A549 (cell line): ENCODE results near the gene PCK1. TPM values are rescaled to one million over a fixed set of nuclear protein-coding genes. Genes with fewer than 3 reads are reported as not detected.
A peak's percentile ranks its signal among the peaks of the same experiment; 100 is the strongest.

ENCODE experiments used
- ATAC-seq, 2 experiments: fragments of 200-7000 bp in 1 of 2; fragments of >200 bp in 1 of 2; cut with Nextera tagmentation in 1 of 2; cut with Tn5 transposase in 1 of 2; 3 replicates each; pipeline versions ENCODE4 v1.8.0 to v1.9.1; 2018 to 2020; ENCODE audit warnings: mild to moderate bottlenecking in 1 of 2, moderate library complexity in 1 of 2
- CTCF ChIA-PET: fragments of 300-600 bp; sonication (Branson Sonifier 250); formaldehyde crosslinking; extraction: SDS; loops from one replicate; lab custom pipeline; 2021; ENCODE audit warnings: antibody characterized with exemption, inconsistent platforms; lab: Yijun Ruan, JAX
- POLR2A ChIA-PET: fragments of 350-600 bp; formaldehyde crosslinking; extraction: SDS; loops from one replicate; lab custom pipeline; 2021; ENCODE audit warnings: antibody characterized with exemption, inconsistent platforms; lab: Yijun Ruan, JAX
- DNase-seq, 2 experiments: peaks; one replicate each; pipeline versions ENCODE4 v3.0.0 to v3.0.0-alpha.2; 2011 to 2016; ENCODE audit warnings: low read depth in 1 of 2, low spot score in 1 of 2
- FAIRE-seq: peaks from 2 replicates; lab custom pipeline; 2011; peaks lifted over from hg19 to GRCh38; lab: Jason Lieb, UNC
- H3K27ac ChIP-seq, 2 experiments: fragments of >200 bp; sonication (Bioruptor Twin); formaldehyde crosslinking; 3 replicates each; pipeline ENCODE4 v1.5.1; 2016 to 2017
- H3K4me1 ChIP-seq: fragments of >200 bp; sonication (Bioruptor Twin); formaldehyde crosslinking; 3 replicates; pipeline ENCODE4 v1.6.1; 2016
- H3K4me2 ChIP-seq: fragments of >200 bp; sonication (Bioruptor Twin); formaldehyde crosslinking; 3 replicates; pipeline ENCODE4 v1.6.1; 2016
- H3K4me3 ChIP-seq: fragments of >200 bp; sonication (Bioruptor Twin); formaldehyde crosslinking; 3 replicates; pipeline ENCODE4 v1.5.1; 2016
- H3K9me3 ChIP-seq: fragments of >200 bp; sonication (Bioruptor Twin); formaldehyde crosslinking; 3 replicates; pipeline ENCODE4 v1.6.1; 2016
- BHLHE40 ChIP-seq: IDR thresholded peaks from 2 replicates; pipeline ENCODE4 v1.6.1; 2012; ENCODE audit warnings: low read depth, low read length, inconsistent platforms
- FOXS1 ChIP-seq: fragments of 250-450 bp; sonication (Bioruptor Pico); IDR thresholded peaks from 2 replicates; pipeline ENCODE4 v1.5.0; 2020; ENCODE audit warnings: mild to moderate bottlenecking, moderate library complexity
- HOXB13 ChIP-seq: fragments of 250-450 bp; sonication (Bioruptor Pico); IDR thresholded peaks from 2 replicates; pipeline ENCODE4 v1.5.0; 2020; ENCODE audit warnings: low read depth, mild to moderate bottlenecking, moderate library complexity
- MAFK ChIP-seq: fragments of 450-650 bp; IDR thresholded peaks from 2 replicates; pipeline ENCODE4 v1.6.1; 2014; ENCODE audit not compliant: partially characterized antibody
- PHF8 ChIP-seq: fragments of 200-600 bp; sonication (generic); IDR thresholded peaks from 2 replicates; pipeline ENCODE4 v1.6.1; 2016; ENCODE audit warnings: low read depth, mild to moderate bottlenecking, antibody characterized with exemption, moderate library complexity, borderline replicate concordance
- SMC3 ChIP-seq: fragments of >200 bp; sonication (Bioruptor Twin); formaldehyde crosslinking; IDR thresholded peaks from 3 replicates; pipeline ENCODE4 v1.6.1; 2018; ENCODE audit warnings: inconsistent platforms
- ZSCAN20 ChIP-seq: fragments of 250-450 bp; sonication (Bioruptor Pico); IDR thresholded peaks from 2 replicates; pipeline ENCODE4 v1.8.0; 2022; ENCODE audit warnings: mild to moderate bottlenecking, moderate library complexity
- WGBS: methylation state at CpG from one replicate; pipeline ENCODE4 v1.1.6; 2017; ENCODE audit errors: missing lambda C conversion rate; 5-methylcytosine and 5-hydroxymethylcytosine counted together
- polyA plus RNA-seq, 4 experiments: library from polyadenylated mRNA; depleted of rRNA in 3 of 4; stranded (reverse); fragments of >200 nt; fragmentation: RNase III in 1 of 4; extraction: RNeasy Plus Mini Kit Qiagen cat#74134 plus additional on column Dnase treatment in 1 of 4; gene quantifications; 2 replicates in 3 of 4; 3 replicates in 1 of 4; pipeline ENCODE4 v1.2.3, GENCODE V29; 2011 to 2017
- TF ChIP-seq, protein P1 (sequence below): fragments of >200 bp; sonication (Bioruptor Twin); formaldehyde crosslinking; IDR thresholded peaks from 2 replicates; pipeline ENCODE4 v1.6.1; 2016
- TF ChIP-seq, protein P2 (sequence below): fragments of 250-450 bp; sonication (Bioruptor Pico); IDR thresholded peaks from 2 replicates; pipeline ENCODE4 v1.5.0; 2020; ENCODE audit warnings: low read depth, mild to moderate bottlenecking, moderate library complexity
- TF ChIP-seq, protein P3 (sequence below): fragments of 150-350 bp; IDR thresholded peaks from 2 replicates; pipeline ENCODE4 v1.6.1; 2014; ENCODE audit warnings: low read depth, mild to moderate bottlenecking, low read length
- TF ChIP-seq, protein P4 (sequence below): fragments of 450-650 bp; IDR thresholded peaks from 2 replicates; pipeline ENCODE4 v1.6.1; 2014; ENCODE audit warnings: antibody characterized with exemption

Gene PCK1
- polyA plus RNA-seq, 2 of the 4 experiments (the other 2 are of a cell fraction) = 0.04 to 0.12 TPM

DNA sequence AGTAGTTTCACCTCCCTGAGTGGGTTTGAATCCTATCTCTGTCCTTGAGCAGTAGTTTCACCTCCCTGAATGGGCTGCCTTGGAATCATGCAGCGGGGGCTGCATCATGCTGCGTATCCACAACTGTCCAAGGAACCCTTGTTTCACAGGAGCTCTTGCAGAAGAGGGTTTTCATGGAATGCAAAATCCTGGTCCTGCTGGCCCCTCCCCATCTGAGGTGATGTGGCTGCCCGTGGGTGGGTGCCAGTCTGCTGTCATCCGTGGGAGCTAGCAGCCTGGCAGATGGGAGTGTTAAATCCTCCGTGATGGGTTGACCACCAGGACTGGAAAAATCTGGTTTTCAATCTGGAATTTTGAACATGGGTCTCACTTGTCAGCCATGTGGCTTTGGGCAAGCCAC lies 37.6 kb downstream of the PCK1 start:
- DNase-seq (no peak), FAIRE-seq (no peak), ATAC-seq (no peak)
- POLR2A ChIA-PET = no interaction called here
- Histone ChIP-seq H3K27ac (peak overlapping the region in 1 of 2 experiments; percentile 83; a peak in 1 of 6 replicates), H3K4me1 (peaks cover 15% of the 10 kb centered on the region; the same call in 2 of the 3 replicates), H3K9me3 (no peaks in the 10 kb centered on the region), H3K4me3 (no peak overlapping the region), H3K4me2 (no peak overlapping the region)
- CTCF ChIA-PET = interaction anchor here (0.7 to 11.9 kb wide), 11 partner anchors 12 to 1241 kb away, joined by 3 to 388 read pairs (median 11); no protein-coding TSS in a partner anchor
- WGBS = 76% methylated on average over 5 of the region's 5 CpGs
- TF ChIP-seq, protein P1, sequence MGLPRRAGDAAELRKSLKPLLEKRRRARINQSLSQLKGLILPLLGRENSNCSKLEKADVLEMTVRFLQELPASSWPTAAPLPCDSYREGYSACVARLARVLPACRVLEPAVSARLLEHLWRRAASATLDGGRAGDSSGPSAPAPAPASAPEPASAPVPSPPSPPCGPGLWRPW = no peak
- TF ChIP-seq HOXB13 (no peak), PHF8 (no peak)

DNA sequence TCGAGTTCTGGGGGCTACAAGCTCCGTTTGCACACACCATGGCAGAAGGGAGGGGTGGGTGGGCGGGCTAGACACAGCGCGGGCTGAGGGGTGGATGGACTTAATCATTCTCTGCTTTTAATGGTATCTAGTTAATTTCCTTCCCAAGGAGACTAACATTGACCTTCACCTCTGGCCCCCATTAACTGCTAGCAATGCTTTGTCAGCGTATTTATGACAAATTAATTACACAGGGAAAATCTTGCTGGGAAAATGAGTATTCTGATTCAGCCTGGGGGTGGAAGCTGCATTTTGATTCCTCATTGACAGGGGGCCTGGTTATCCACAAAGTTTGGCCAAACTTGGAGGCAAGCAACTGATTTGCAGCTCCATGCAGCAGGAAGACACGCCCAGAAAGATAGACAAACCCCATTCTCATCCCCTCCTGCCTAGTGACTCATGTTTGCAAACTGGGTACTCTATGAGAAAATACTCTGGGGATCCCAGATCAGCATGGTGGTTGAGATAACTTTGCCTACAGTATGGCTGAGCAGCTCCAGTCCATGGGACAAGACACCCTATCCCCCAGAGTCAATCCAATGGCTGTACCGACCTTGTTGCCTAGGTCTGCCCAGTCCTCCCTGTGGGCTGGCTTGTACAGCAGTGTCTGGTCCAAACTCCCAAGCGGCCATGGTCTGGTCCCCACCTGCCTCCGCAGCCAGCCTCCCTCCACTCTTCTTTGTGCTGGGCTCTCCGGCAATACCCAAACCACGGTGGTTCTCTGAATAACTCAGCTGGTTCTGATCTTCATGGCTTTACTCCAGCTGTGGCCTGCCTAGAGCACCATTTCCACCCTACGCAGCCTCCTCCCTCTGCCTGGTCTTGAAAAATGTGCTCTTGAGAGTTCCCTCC lies 39.7 kb downstream of the PCK1 start:
- Histone ChIP-seq H3K4me2 (no peak overlapping the region), H3K4me3 (no peak overlapping the region), H3K27ac (peak overlapping the region in 1 of 2 experiments; percentile 66; a peak in 2 of 6 replicates), H3K4me1 (peaks cover 12% of the 10 kb centered on the region; the same call in 1 of the 3 replicates), H3K9me3 (no peaks in the 10 kb centered on the region)
- POLR2A ChIA-PET = interaction anchor here (0.6 to 1.1 kb wide), 2 partner anchors 34 to 98 kb away, joined by 3 to 4 read pairs; no protein-coding TSS in a partner anchor
- 76% methylated on average over 12 of the region's 13 CpGs for WGBS
- TF ChIP-seq, protein P2, sequence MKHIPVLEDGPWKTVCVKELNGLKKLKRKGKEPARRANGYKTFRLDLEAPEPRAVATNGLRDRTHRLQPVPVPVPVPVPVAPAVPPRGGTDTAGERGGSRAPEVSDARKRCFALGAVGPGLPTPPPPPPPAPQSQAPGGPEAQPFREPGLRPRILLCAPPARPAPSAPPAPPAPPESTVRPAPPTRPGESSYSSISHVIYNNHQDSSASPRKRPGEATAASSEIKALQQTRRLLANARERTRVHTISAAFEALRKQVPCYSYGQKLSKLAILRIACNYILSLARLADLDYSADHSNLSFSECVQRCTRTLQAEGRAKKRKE (CRISPR knock-in tag) = no peak
- no peak for TF ChIP-seq BHLHE40
- peak; percentile 80 for TF ChIP-seq MAFK
- no peak for TF ChIP-seq SMC3
- TF ChIP-seq FOXS1 = no peak
- TF ChIP-seq, protein P3, sequence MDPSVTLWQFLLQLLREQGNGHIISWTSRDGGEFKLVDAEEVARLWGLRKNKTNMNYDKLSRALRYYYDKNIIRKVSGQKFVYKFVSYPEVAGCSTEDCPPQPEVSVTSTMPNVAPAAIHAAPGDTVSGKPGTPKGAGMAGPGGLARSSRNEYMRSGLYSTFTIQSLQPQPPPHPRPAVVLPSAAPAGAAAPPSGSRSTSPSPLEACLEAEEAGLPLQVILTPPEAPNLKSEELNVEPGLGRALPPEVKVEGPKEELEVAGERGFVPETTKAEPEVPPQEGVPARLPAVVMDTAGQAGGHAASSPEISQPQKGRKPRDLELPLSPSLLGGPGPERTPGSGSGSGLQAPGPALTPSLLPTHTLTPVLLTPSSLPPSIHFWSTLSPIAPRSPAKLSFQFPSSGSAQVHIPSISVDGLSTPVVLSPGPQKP = no peak
- ATAC-seq = no peak
- peak in 1 of 2 experiments; percentile 23 for DNase-seq
- FAIRE-seq = no peak
- CTCF ChIA-PET = interaction anchor here (0.6 to 11.9 kb wide), 10 partner anchors 8 to 609 kb away, joined by 3 to 388 read pairs (median 6); no protein-coding TSS in a partner anchor

DNA sequence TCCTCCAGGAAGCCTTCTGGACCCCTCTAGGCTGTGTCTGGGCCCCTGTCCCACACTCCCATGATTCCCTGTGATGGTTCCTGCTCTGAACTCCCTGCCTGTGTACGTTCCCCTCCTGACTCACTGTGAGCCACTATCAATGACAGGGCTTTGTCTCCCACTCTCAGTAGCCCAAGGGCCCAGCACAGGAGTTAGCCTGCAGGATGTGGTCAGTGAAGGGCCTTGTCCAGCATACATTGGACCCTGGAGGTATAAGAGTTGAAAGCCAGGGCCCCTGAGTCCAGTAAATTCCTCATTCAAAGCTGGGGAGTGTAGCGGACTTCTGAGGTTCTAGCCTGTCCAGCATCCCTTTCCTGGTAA lies 40.3 kb downstream of the PCK1 start:
- peak overlapping the region in 1 of 2 experiments; percentile 66; a peak in 2 of 6 replicates for H3K27ac ChIP-seq
- no peak overlapping the region for H3K4me2 ChIP-seq
- peaks cover 12% of the 10 kb centered on the region; the same call in 1 of the 3 replicates for H3K4me1 ChIP-seq
- TF ChIP-seq, protein P4, sequence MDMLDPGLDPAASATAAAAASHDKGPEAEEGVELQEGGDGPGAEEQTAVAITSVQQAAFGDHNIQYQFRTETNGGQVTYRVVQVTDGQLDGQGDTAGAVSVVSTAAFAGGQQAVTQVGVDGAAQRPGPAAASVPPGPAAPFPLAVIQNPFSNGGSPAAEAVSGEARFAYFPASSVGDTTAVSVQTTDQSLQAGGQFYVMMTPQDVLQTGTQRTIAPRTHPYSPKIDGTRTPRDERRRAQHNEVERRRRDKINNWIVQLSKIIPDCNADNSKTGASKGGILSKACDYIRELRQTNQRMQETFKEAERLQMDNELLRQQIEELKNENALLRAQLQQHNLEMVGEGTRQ = no peak
- TF ChIP-seq ZSCAN20 = no peak
- no peak overlapping the region for H3K4me3 ChIP-seq
- H3K9me3 ChIP-seq = no peaks in the 10 kb centered on the region
- WGBS = 78% methylated on average over 2 of the region's 2 CpGs
- DNase-seq (no peak), FAIRE-seq (no peak), ATAC-seq (no peak)
- CTCF ChIA-PET = interaction anchor here (0.8 to 11.9 kb wide), 9 partner anchors 9 to 608 kb away, joined by 4 to 388 read pairs (median 7); no protein-coding TSS in a partner anchor
- POLR2A ChIA-PET = interaction anchor here (1.1 kb wide), 1 partner anchor 97 kb away, joined by 3 read pairs; no protein-coding TSS in a partner anchor

DNA sequence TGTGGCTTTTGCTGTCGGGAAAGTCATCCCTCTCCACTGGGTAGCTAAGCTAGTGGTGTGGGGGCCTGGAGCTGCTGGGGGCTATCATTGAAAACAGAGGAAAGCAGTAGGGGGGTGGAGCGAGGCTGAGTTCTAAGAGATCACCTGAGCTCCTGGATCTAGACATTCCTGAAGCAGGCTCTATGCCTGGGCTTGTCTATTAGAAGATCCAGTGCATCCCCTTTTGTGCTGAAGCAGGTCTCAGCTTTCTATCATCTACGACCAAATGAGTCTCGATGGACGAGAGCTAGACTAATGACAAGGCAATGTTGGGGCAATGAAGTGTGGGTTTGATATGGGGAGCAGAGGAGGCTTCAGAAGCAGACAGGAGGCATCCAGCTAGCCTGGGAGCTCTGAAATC lies 40.8 kb downstream of the PCK1 start:
- no peak for FAIRE-seq
- DNase-seq = no peak
- no peaks in the 10 kb centered on the region for H3K9me3 ChIP-seq
- H3K4me2 ChIP-seq = no peak overlapping the region
- ChIA-PET CTCF (interaction anchor here (0.8 to 11.9 kb wide), 9 partner anchors 8 to 608 kb away, joined by 4 to 388 read pairs (median 7); no protein-coding TSS in a partner anchor), POLR2A (interaction anchor here (1.1 kb wide), 1 partner anchor 96 kb away, joined by 3 read pairs; no protein-coding TSS in a partner anchor)
- no peak overlapping the region for H3K4me3 ChIP-seq
- WGBS = 52% methylated on average over 5 of the region's 5 CpGs
- peaks cover 12% of the 10 kb centered on the region; the same call in 1 of the 3 replicates for H3K4me1 ChIP-seq
- TF ChIP-seq, protein P4 = no peak
- ATAC-seq = no peak
- H3K27ac ChIP-seq = no peak overlapping the region
